Measurements from ENCODE around the gene PLEKHG2. TPM values are rescaled to one million over a fixed set of nuclear protein-coding genes. Genes with fewer than 3 reads are reported as not detected.

Gene PLEKHG2
- total and polyA plus RNA-seq, 9 of the 15 experiments (the other 6 are each of a cell fraction or from before 2014, with no cell fraction given): 0.98 to 45.7 (median 9.8) TPM

DNA sequence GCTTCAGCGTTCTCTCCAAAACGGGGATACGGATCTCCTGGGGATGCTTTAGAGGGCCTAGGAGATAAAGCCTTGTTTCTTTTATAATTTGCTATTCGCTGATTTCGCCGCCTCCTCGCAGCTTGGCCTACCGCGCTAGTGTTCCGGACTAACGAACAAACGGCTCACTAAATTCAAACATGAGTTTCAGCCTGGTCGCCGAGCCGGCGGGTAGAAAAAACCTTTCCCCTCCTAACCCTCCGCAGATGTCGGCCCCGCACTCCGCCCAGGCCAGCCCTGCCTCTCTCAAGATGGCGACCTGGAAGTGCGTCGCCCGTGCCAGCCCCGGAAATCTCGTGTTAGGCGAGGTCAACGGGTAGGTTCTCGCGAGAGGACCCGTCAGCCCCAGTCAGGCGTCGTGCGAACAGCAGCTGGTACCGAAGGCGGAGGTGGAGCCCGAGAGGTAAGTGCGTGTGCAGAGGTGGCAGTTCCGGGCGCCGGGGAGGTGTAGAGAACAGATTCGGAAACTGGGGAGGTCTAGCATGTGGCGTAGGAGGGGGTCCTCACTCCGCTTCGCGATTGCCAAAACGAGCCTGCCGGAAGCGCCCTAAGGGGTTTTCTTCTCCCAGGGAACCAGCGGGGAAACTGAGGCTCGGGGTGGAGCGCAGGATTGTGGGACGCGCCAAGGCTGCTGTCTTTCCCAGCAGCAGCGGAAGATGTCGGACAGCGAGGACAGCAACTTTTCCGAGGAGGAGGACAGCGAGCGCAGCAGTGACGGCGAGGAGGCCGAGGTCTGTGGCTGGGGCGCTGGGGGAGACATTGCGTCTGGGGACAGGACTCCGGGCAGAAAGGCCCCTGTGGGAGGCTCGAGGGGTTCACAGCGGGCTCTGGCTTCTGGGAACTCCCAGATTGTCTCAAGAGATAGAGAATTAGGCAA is 33.0 kb downstream of the PLEKHG2 start, which contains the start of gene SUPT5H (continued):
- TF ChIP-seq KDM5B (IDR thresholded peaks at IDR 0.05; ENCODE audit: insufficient replicate concordance, low read depth, low read length): peak; percentile 82
- TF ChIP-seq MEF2A (IDR thresholded peaks at IDR 0.05; ENCODE audit: control insufficient read depth, low read depth, low read length): no peak
- TF ChIP-seq, protein P1, sequence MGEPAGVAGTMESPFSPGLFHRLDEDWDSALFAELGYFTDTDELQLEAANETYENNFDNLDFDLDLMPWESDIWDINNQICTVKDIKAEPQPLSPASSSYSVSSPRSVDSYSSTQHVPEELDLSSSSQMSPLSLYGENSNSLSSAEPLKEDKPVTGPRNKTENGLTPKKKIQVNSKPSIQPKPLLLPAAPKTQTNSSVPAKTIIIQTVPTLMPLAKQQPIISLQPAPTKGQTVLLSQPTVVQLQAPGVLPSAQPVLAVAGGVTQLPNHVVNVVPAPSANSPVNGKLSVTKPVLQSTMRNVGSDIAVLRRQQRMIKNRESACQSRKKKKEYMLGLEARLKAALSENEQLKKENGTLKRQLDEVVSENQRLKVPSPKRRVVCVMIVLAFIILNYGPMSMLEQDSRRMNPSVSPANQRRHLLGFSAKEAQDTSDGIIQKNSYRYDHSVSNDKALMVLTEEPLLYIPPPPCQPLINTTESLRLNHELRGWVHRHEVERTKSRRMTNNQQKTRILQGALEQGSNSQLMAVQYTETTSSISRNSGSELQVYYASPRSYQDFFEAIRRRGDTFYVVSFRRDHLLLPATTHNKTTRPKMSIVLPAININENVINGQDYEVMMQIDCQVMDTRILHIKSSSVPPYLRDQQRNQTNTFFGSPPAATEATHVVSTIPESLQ (CRISPR knock-in tag; IDR thresholded peaks at IDR 0.05): 0 out of 2 replicates have a peak, but pooled peaks have one; percentile 71
- TF ChIP-seq FUS (optimal IDR thresholded peaks at IDR 0.05; ENCODE audit: low read depth, low read length): no peak
- peak; percentile 87 for TF ChIP-seq DACH1 (IDR thresholded peaks at IDR 0.05; ENCODE audit: partially characterized antibody)
- TF ChIP-seq HOXB6 (CRISPR knock-in tag; IDR thresholded peaks at IDR 0.05; ENCODE audit: borderline replicate concordance): no peak
- no peak for TF ChIP-seq ZNF282 (CRISPR knock-in tag; IDR thresholded peaks at IDR 0.05)
- TF ChIP-seq CSDE1 (IDR thresholded peaks at IDR 0.05): peak in 1 of 2 experiments; percentile 84; a peak in 2 of 4 replicates
- TF ChIP-seq SMARCB1 (IDR thresholded peaks at IDR 0.05; ENCODE audit: insufficient read length, low read depth): no peak
- TF ChIP-seq EGR1 (conservative IDR thresholded peaks at IDR 0.05): peak; percentile 72
- TF ChIP-seq, protein P2, sequence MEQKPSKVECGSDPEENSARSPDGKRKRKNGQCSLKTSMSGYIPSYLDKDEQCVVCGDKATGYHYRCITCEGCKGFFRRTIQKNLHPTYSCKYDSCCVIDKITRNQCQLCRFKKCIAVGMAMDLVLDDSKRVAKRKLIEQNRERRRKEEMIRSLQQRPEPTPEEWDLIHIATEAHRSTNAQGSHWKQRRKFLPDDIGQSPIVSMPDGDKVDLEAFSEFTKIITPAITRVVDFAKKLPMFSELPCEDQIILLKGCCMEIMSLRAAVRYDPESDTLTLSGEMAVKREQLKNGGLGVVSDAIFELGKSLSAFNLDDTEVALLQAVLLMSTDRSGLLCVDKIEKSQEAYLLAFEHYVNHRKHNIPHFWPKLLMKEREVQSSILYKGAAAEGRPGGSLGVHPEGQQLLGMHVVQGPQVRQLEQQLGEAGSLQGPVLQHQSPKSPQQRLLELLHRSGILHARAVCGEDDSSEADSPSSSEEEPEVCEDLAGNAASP (IDR thresholded peaks at IDR 0.05): no peak
- peak; percentile 23; the same call in 1 of the 2 replicates for TF ChIP-seq THRAP3 (IDR thresholded peaks at IDR 0.05; ENCODE audit: borderline replicate concordance)
- no peak for TF ChIP-seq HSF4 (CRISPR knock-in tag; IDR thresholded peaks at IDR 0.05; ENCODE audit: borderline replicate concordance)
- peak; percentile 15; the same call in 1 of the 2 replicates for TF ChIP-seq TEAD4 (IDR thresholded peaks at IDR 0.05; ENCODE audit: low read length)
- no peak for TF ChIP-seq TEAD4 (CRISPR knock-in tag; IDR thresholded peaks at IDR 0.05; ENCODE audit: borderline replicate concordance)
- TF ChIP-seq, protein P3, sequence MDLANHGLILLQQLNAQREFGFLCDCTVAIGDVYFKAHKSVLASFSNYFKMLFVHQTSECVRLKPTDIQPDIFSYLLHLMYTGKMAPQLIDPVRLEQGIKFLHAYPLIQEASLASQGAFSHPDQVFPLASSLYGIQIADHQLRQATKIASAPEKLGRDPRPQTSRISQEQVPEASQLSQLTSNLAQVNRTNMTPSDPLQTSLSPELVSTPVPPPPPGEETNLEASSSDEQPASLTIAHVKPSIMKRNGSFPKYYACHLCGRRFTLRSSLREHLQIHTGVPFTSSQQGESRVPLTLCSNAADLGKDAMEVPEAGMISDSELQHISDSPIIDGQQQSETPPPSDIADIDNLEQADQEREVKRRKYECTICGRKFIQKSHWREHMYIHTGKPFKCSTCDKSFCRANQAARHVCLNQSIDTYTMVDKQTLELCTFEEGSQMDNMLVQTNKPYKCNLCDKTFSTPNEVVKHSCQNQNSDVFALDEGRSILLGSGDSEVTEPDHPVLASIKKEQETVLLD (IDR thresholded peaks at IDR 0.05): 0 out of 2 replicates have a peak, but pooled peaks have one; percentile 47
- TF ChIP-seq, protein P4, sequence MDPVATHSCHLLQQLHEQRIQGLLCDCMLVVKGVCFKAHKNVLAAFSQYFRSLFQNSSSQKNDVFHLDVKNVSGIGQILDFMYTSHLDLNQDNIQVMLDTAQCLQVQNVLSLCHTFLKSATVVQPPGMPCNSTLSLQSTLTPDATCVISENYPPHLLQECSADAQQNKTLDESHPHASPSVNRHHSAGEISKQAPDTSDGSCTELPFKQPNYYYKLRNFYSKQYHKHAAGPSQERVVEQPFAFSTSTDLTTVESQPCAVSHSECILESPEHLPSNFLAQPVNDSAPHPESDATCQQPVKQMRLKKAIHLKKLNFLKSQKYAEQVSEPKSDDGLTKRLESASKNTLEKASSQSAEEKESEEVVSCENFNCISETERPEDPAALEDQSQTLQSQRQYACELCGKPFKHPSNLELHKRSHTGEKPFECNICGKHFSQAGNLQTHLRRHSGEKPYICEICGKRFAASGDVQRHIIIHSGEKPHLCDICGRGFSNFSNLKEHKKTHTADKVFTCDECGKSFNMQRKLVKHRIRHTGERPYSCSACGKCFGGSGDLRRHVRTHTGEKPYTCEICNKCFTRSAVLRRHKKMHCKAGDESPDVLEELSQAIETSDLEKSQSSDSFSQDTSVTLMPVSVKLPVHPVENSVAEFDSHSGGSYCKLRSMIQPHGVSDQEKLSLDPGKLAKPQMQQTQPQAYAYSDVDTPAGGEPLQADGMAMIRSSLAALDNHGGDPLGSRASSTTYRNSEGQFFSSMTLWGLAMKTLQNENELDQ (CRISPR knock-in tag; IDR thresholded peaks at IDR 0.05; ENCODE audit: borderline replicate concordance): no peak
- TF ChIP-seq EHMT2 (IDR thresholded peaks at IDR 0.05): no peak
- TF ChIP-seq NCOR1 (IDR thresholded peaks at IDR 0.05): no peak
- TF ChIP-seq SAFB (IDR thresholded peaks at IDR 0.05; ENCODE audit: borderline replicate concordance, low read depth, low read length): no peak
- TF ChIP-seq RBFOX2 (IDR thresholded peaks at IDR 0.05; ENCODE audit: low read depth, low read length): peak; percentile 97
